ENCODE data around the gene SLC1A6. TPM values are rescaled to one million over a fixed set of nuclear protein-coding genes. Genes with fewer than 3 reads are reported as not detected.
"Not testable (repeated sequence)": the region's sequence is repeated elsewhere in the genome, so short reads cannot be mapped to it uniquely, and the experiment has no call there.

The SLC1A6 gene
- total RNA-seq, 1 experiment from 2014 or later: not detected

DNA sequence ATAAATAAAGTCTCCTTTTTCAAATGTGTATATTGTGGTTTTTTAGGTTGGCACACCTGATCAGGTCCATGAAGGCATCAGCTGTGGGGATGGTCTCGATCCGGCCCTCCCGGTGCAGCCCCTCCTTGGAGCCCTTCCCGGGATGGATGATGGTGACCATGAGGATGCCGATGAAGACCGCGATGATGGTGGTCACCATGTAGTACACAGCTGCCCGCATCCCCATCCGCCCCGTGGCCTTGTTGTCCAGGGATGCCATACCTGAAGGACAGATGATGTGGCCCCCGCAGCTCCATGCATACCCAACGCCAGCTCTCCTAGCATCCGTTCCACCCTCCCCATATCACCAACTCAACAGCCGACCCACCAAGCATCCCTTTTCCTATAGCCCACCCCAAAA is 11.4 kb downstream of the SLC1A6 start:
- in situ Hi-C loops (cut with HindIII; ENCODE audit: low pct_unique_long_range_greater_than_20kb, low sequenced_read_pairs): no loop called here
- DNase-seq (ENCODE audit: low read depth): no peak

DNA sequence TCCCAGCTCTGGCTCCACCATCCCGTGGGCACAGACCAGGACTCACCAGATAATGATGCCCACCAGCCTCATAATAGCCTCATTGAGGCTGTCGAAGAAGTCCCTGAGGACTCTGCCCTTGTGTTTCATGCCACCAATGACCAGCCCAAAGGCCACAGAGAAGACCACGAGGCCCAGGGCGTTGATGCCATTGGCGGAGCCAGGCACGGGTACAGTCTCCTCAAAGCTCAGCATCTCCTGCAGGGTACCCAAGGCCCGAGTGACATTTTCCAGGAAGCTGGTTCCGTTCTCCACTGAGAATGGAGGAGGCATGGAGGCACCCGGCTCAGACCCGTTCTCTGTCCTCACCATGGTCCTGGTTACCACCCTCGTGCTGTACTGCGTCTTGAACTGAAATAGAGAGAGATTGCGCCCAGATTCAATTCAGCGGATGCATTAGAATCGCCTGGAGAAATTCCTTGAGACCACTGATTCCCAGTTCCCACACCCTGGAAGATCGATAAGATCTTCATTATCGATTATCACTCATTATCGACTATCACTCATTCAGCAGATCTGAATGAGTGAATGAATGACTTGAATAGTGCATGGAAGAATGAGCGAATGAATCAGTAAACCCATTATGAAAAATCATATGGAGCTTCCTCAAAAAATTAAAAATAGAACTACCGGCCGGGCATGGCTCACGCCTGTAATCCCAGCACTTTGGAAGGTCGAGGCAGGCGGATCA is 17.5 kb downstream of the SLC1A6 start:
- in situ Hi-C loops (cut with HindIII; ENCODE audit: low pct_unique_long_range_greater_than_20kb, low sequenced_read_pairs): no loop called here
- DNase-seq (ENCODE audit: low read depth): no peak

DNA sequence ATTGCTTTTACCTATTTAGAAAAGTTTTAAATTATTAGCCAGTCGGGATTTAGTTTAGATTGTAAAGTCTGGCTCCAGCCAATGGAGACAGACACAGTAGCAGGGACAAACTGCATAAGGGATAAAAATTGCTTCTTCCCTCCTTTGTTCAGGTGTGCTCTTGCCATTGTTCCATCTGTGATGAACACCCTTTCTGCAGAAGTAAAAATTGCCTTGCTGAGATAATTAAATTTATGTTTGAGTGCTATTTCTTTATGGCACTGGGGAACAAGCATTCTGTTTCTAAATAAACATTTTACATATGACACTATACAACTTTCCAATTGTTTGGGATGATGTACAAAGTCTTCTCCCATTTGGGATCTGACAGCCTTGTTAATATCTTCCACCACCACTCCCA is 20.4 kb downstream of the SLC1A6 start:
- DNase-seq (ENCODE audit: low read depth): no peak
- in situ Hi-C loops (cut with HindIII; ENCODE audit: low pct_unique_long_range_greater_than_20kb, low sequenced_read_pairs): no loop called here

DNA sequence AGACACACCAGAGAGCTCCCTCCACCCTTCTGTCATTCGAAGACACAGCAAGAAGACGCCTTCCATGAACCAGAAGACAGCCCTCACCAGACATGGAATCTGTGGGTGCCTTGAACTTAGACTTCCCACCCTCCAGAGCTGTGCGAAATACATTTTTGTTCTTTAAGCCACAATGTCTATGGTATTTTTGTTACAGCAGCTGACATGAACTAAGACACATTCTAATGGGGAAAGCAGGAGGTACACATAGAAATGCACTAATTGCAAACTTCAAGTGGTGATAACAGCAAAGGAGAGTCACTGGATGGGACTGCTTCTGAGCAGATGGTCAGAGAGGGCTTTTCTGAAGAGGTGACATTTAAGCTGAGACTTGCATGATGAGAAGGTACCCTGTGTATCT is 22.2 kb downstream of the SLC1A6 start:
- DNase-seq (ENCODE audit: low read depth): no peak
- in situ Hi-C loops (cut with HindIII; ENCODE audit: low pct_unique_long_range_greater_than_20kb, low sequenced_read_pairs): no loop called here

- in situ Hi-C loops (cut with HindIII; ENCODE audit: low pct_unique_long_range_greater_than_20kb, low sequenced_read_pairs): no loop called here
Measured at GRCh38 chr19:14954071-14954655, 25.5 kb downstream of the SLC1A6 start.

GRCh38 chr19:14952767-14953166 is 26.9 kb downstream of the SLC1A6 start:
- DNase-seq (ENCODE audit: low read depth): no peak
- in situ Hi-C loops (cut with HindIII; ENCODE audit: low pct_unique_long_range_greater_than_20kb, low sequenced_read_pairs): no loop called here

More at GRCh38 chr19:14954071-14954655, 25.5 kb downstream of the SLC1A6 start:
- no peak for DNase-seq (ENCODE audit: low read depth)

DNA sequence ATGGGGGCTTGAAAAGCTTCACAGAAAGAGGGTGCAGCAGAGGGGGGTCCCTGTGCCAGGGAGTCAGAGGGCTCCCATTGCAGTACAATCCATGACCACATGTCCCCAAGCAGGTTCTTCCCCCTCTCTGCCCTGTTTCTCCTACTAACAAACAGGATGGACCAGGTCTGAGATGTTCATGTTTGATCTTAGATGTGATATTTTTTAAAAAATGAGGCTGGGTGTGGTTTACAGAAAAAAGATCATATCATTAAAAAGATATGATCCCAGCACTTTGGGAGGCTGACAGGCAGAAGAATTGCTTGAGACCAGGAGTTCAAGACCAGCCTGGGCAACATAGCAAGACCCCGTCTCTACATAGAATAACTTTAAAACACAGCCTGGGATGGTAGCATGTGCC is 29.2 kb downstream of the SLC1A6 start:
- in situ Hi-C loops (cut with HindIII; ENCODE audit: low pct_unique_long_range_greater_than_20kb, low sequenced_read_pairs): no loop called here
- DNase-seq (ENCODE audit: low read depth): no peak

- no peak for DNase-seq (ENCODE audit: low read depth)
- in situ Hi-C loops (cut with HindIII; ENCODE audit: low pct_unique_long_range_greater_than_20kb, low sequenced_read_pairs): no loop called here
Measured at GRCh38 chr19:14949876-14950275, 29.8 kb downstream of the SLC1A6 start.

DNA sequence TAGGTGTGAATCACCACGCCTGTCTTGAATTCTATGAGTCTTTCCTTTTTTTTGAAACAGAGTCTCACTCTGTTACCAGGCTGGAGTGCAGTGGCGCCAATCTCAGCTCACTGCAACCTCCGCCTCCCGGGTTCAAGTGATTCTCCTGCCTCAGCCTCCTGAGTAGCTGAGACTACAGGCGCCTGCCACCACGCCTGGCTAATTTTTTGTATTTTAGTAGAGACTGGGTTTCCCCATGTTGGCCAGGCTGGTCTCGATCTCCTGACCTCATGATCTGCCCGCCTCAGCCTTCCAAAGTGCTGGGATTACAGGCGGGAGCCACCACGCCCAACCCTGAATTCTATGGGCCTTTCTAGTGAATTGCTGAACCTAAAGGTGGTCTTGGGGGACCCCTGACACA is 30.3 kb downstream of the SLC1A6 start:
- in situ Hi-C loops (cut with HindIII; ENCODE audit: low pct_unique_long_range_greater_than_20kb, low sequenced_read_pairs): not testable (repeated sequence)

GRCh38 chr19:14944456-14944855 is 35.2 kb downstream of the SLC1A6 start:
- no peak for DNase-seq (ENCODE audit: low read depth)
- in situ Hi-C loops (cut with HindIII; ENCODE audit: low pct_unique_long_range_greater_than_20kb, low sequenced_read_pairs): no loop called here

More for the DNA sequence above, 30.3 kb downstream of the SLC1A6 start:
- not testable (repeated sequence) for DNase-seq (ENCODE audit: low read depth)

DNA sequence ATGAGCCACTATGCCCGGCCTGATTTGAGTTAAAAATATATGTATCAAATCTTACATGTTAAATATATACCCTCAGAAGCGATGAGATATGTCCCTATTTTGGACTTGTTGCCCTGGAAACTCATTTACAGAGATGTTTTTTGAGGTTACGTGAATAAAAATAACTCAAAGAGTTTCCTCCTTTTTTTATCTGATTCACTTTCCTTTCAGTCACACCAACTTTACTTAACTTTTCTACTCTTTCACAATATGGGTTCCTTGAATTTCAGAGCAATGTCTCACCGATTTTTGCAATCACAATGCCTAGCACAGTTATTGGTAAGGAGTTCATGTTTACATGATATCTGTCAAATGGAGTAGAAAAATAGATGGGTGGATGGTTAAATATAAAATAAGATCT is 36.1 kb downstream of the SLC1A6 start:
- in situ Hi-C loops (cut with HindIII; ENCODE audit: low pct_unique_long_range_greater_than_20kb, low sequenced_read_pairs): no loop called here
- no peak for DNase-seq (ENCODE audit: low read depth)

GRCh38 chr19:14941189-14941588 is 38.5 kb downstream of the SLC1A6 start, which contains the start of gene OR7C2:
Gene OR7C2 (plus strand): TSS chr19:14941489. CDS start chr19:14941489, 0 bp downstream.
- in situ Hi-C loops (cut with HindIII; ENCODE audit: low pct_unique_long_range_greater_than_20kb, low sequenced_read_pairs): no loop called here
- no peak for DNase-seq (ENCODE audit: low read depth)

DNA sequence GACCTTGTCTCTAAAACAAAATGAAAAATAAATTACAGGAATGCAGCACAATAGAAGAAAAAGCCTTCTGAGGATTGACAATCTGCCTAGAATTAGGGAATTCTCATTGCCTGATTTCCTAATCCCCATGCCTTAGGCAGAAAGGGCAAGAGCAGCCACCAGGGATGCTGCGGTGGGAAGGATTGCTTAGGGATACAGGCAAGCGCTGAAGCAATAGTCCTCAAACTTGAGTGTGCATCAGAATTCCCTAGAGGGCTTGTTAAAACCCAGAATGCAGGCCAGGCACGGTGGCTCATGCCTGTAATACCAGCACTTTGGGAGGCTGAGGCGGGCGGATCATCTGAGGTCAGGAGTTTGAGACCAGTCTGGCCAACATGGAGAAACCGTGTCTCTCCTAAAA is 39.4 kb downstream of the SLC1A6 start:
- no peak for DNase-seq (ENCODE audit: low read depth)
- in situ Hi-C loops (cut with HindIII; ENCODE audit: low pct_unique_long_range_greater_than_20kb, low sequenced_read_pairs): no loop called here

GRCh38 chr19:14933506-14933905 is 46.2 kb downstream of the SLC1A6 start:
- in situ Hi-C loops (cut with HindIII; ENCODE audit: low pct_unique_long_range_greater_than_20kb, low sequenced_read_pairs): no loop called here
- DNase-seq (ENCODE audit: low read depth): no peak

DNA sequence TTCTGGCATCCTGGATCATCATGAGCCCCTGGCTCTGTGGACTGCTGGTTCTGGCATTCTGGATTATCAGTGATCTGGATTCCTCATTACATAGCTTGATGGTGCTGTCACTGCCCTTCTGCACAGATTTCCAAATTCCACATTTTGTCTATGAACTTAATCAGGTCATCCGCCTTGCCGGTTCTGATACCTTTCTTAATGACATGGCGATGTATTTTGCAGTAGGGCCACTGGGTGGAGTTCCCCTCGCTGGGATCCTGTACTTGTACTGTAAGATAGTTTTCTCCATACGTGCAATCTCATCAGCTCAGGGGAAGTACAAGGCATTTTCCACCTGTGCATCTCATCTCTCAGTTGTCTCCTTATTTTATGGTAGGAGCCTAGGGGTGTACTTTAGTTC is 62.8 kb downstream of the SLC1A6 start:
- in situ Hi-C loops (cut with HindIII; ENCODE audit: low pct_unique_long_range_greater_than_20kb, low sequenced_read_pairs): no loop called here
- no peak for DNase-seq (ENCODE audit: low read depth)

GRCh38 chr19:14915116-14915515 is 64.5 kb downstream of the SLC1A6 start:
- in situ Hi-C loops (cut with HindIII; ENCODE audit: low pct_unique_long_range_greater_than_20kb, low sequenced_read_pairs): no loop called here

DNA sequence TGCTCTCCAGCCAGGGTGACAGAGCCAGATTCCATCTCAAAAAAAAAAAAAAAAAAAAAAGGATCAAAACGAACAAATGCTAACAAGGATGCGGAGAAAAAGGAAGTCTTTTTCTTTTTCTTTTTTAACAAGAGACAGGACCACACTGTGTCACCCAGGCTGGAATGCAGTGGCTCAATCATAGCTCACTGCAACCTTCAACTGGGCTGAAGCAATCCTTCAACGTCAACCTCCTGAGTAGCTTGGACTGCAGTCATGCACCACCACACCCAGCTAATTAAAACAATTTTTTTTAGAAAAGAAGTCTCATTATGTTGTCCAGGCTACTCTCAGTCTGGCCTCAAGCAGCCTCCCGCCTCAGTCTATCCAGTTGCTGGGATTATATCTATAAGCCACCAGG is 73.0 kb downstream of the SLC1A6 start:
- no peak for DNase-seq (ENCODE audit: low read depth)

More at GRCh38 chr19:14915116-14915515, 64.5 kb downstream of the SLC1A6 start:
- no peak for DNase-seq (ENCODE audit: low read depth)

GRCh38 chr19:14901675-14902260 is 77.9 kb downstream of the SLC1A6 start:
- no peak for DNase-seq (ENCODE audit: low read depth)
- in situ Hi-C loops (cut with HindIII; ENCODE audit: low pct_unique_long_range_greater_than_20kb, low sequenced_read_pairs): no loop called here

More for the DNA sequence above, 73.0 kb downstream of the SLC1A6 start:
- in situ Hi-C loops (cut with HindIII; ENCODE audit: low pct_unique_long_range_greater_than_20kb, low sequenced_read_pairs): no loop called here

Data from Caki2 (cell line).